NB4 (cell line): Measurements from ENCODE around the gene INPP5D.

Source experiments
- CTCF ChIP-seq: IDR thresholded peaks from one replicate; pipeline ENCODE4 v1.5.1; 2012; ENCODE audit warnings: low read depth, low read length
- POLR2A ChIP-seq: IDR thresholded peaks from 2 replicates; pipeline ENCODE4 v1.6.1; 2011; ENCODE audit warnings: mild to moderate bottlenecking; ENCODE audit not compliant: insufficient read length; ENCODE audit errors: extremely low read depth

- TF ChIP-seq CTCF (no peak), POLR2A (no peak)
Measured at GRCh38 chr2:233025706-233026105, 34.4 kb upstream of the INPP5D start.
